ENCODE measurements around the gene ROR1. TPM values are rescaled to one million over a fixed set of nuclear protein-coding genes. Genes with fewer than 3 reads are reported as not detected.

The ROR1 gene
- total RNA-seq, 2 experiments from 2014 or later: not detected

GRCh38 chr1:63885899-63886298, 112.1 kb downstream of the ROR1 start:
- no peaks in the 10 kb centered on the region for H3K4me1 Mint-ChIP-seq (ENCODE audit: low read depth)
- no peak for TF ChIP-seq CTCF (IDR thresholded peaks at IDR 0.05)
- no peak for DNase-seq
- ChIA-PET POLR2A (no interaction called here), CTCF (no interaction called here)
- ATAC-seq: no peak
- no peaks in the 10 kb centered on the region for H3K27me3 Mint-ChIP-seq
- no peak overlapping the region for H3K4me3 Mint-ChIP-seq
- no peaks in the 10 kb centered on the region for H3K36me3 Mint-ChIP-seq (ENCODE audit: low read depth)
- intact Hi-C loops (cut with micrococcal nuclease): no loop called here
- H3K9me3 Mint-ChIP-seq: no peaks in the 10 kb centered on the region
- no peak overlapping the region for H3K27ac Mint-ChIP-seq

DNA sequence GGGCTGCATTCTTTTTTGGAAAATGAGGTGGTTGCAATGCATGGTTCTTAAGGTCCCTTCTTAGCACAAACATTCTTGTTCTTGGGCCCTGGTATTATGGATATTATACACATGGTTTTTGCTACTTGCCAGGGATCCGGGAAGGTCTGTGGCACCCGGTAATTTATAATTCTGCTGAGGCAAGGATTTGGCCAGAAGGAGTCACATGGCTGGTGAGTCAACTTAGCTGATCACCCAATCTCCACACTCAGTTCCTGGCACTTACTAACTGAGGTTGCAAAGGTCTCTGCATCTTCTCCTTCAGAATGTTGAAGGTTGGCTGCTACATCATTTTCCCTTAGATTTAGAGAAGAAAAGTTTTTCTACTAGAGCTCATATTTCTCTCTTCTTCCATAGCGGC, 112.5 kb downstream of the ROR1 start:
- TF ChIP-seq CTCF (IDR thresholded peaks at IDR 0.05): no peak
- intact Hi-C loops (cut with micrococcal nuclease): no loop called here
- POLR2A ChIA-PET: no interaction called here
- Mint-ChIP-seq H3K36me3 (ENCODE audit: low read depth) (no peaks in the 10 kb centered on the region), H3K4me3 (no peak overlapping the region), H3K9me3 (no peaks in the 10 kb centered on the region), H3K27ac (no peak overlapping the region), H3K4me1 (ENCODE audit: low read depth) (no peaks in the 10 kb centered on the region), H3K27me3 (no peaks in the 10 kb centered on the region)
- no peak for ATAC-seq
- no peak for DNase-seq
- CTCF ChIA-PET: no interaction called here

DNA sequence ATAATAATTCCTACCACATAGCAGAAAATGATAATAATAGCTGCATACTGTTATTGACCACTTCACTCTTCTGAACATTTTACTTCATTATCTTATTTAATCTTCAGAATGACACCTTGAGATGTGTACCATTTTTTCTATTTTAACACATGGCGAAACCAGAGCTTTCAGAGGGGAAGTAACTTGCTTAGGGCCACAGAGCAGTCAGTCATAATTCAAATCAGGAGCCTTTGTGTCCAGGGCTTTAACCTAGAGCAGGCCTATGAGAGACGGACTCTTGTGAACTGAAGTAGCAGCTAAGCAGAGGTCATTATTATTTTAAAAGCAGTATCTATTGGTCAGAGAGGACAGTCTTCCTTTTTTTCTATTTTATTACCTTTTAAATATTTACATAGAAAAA, 114.0 kb downstream of the ROR1 start:
- no peaks in the 10 kb centered on the region for H3K4me1 Mint-ChIP-seq (ENCODE audit: low read depth)
- H3K36me3 Mint-ChIP-seq (ENCODE audit: low read depth): no peaks in the 10 kb centered on the region
- no peak overlapping the region for H3K27ac Mint-ChIP-seq
- no peak for ATAC-seq
- ChIA-PET CTCF (no interaction called here), POLR2A (no interaction called here)
- H3K27me3 Mint-ChIP-seq: no peaks in the 10 kb centered on the region
- DNase-seq: no peak
- TF ChIP-seq CTCF (IDR thresholded peaks at IDR 0.05): no peak
- no peak overlapping the region for H3K4me3 Mint-ChIP-seq
- no peaks in the 10 kb centered on the region for H3K9me3 Mint-ChIP-seq
- intact Hi-C loops (cut with micrococcal nuclease): no loop called here

GRCh38 chr1:63888984-63889383, 115.2 kb downstream of the ROR1 start:
- Mint-ChIP-seq H3K27me3 (no peaks in the 10 kb centered on the region), H3K4me3 (no peak overlapping the region), H3K4me1 (ENCODE audit: low read depth) (no peaks in the 10 kb centered on the region), H3K36me3 (ENCODE audit: low read depth) (no peaks in the 10 kb centered on the region), H3K9me3 (no peaks in the 10 kb centered on the region), H3K27ac (no peak overlapping the region)
- no peak for TF ChIP-seq CTCF (IDR thresholded peaks at IDR 0.05)
- ATAC-seq: no peak
- intact Hi-C loops (cut with micrococcal nuclease): no loop called here
- ChIA-PET CTCF (no interaction called here), POLR2A (no interaction called here)
- DNase-seq: no peak

DNA sequence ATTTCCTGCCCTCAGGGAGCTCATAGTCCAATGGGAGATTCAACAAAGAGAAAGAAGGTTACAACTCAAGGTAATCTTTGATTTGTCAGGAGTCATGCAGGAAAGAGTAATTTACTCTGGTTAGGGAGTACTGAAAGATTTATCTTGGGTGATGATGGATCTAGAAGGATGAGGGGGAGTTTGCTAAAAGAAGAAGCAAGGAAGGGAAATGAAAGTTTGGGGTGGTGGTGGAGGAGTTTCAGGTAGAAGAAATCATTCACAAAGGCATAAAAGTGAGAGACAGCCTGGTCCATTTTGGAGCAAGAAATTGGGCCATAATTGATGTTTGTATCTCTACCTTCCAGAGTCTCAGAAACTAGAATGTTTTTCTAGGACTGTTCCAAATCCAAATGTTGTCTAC, 116.7 kb downstream of the ROR1 start:
- no peaks in the 10 kb centered on the region for H3K9me3 Mint-ChIP-seq
- H3K36me3 Mint-ChIP-seq (ENCODE audit: low read depth): no peaks in the 10 kb centered on the region
- ChIA-PET CTCF (no interaction called here), POLR2A (no interaction called here)
- TF ChIP-seq CTCF (IDR thresholded peaks at IDR 0.05): no peak
- DNase-seq (no peak), ATAC-seq (no peak)
- intact Hi-C loops (cut with micrococcal nuclease): no loop called here
- no peaks in the 10 kb centered on the region for H3K27me3 Mint-ChIP-seq
- H3K4me1 Mint-ChIP-seq (ENCODE audit: low read depth): no peaks in the 10 kb centered on the region
- no peak overlapping the region for H3K27ac Mint-ChIP-seq
- no peak overlapping the region for H3K4me3 Mint-ChIP-seq

Measured in activated CD8-positive, alpha-beta T cell treated with anti-CD3 and anti-CD28 coated beads for 36 hours (primary cell).